Endothelial cell (in vitro differentiated cells): ENCODE results near the gene SPTBN5. TPM values are rescaled to one million over a fixed set of nuclear protein-coding genes. Genes with fewer than 3 reads are reported as not detected.
A peak's percentile ranks its signal among the peaks of the same experiment; 100 is the strongest.

ENCODE experiments used
- DNase-seq: peaks from one replicate; pipeline ENCODE4 v3.0.0; 2021; ENCODE audit warnings: low spot score
- H3K27ac Mint-ChIP-seq: one replicate; pipeline ENCODE4 v1.8.0; 2021; ENCODE audit warnings: mixed read lengths, inconsistent platforms; ENCODE audit not compliant: unreplicated experiment
- H3K27me3 Mint-ChIP-seq: one replicate; pipeline ENCODE4 v1.8.0; 2021; ENCODE audit warnings: mild to moderate bottlenecking, moderate library complexity, mixed read lengths, inconsistent platforms; ENCODE audit not compliant: unreplicated experiment
- H3K36me3 Mint-ChIP-seq: one replicate; pipeline ENCODE4 v1.8.0; 2021; ENCODE audit warnings: mild to moderate bottlenecking, low read depth, mixed read lengths, inconsistent platforms; ENCODE audit not compliant: unreplicated experiment
- H3K4me1 Mint-ChIP-seq: one replicate; pipeline ENCODE4 v1.8.0; 2021; ENCODE audit warnings: mild to moderate bottlenecking, mixed read lengths, inconsistent platforms; ENCODE audit not compliant: unreplicated experiment
- H3K4me3 Mint-ChIP-seq: one replicate; pipeline ENCODE4 v1.8.0; 2021; ENCODE audit warnings: mild to moderate bottlenecking, mixed read lengths, inconsistent platforms; ENCODE audit not compliant: unreplicated experiment
- H3K9me3 Mint-ChIP-seq: one replicate; pipeline ENCODE4 v1.8.0; 2021; ENCODE audit warnings: mixed read lengths, inconsistent platforms; ENCODE audit not compliant: unreplicated experiment
- CTCF ChIP-seq: fragments of 200-600 bp; sonication (generic); IDR thresholded peaks from one replicate; pipeline ENCODE4 v1.5.0; 2021; ENCODE audit warnings: antibody characterized with exemption; ENCODE audit not compliant: unreplicated experiment
- total RNA-seq: library from RNA; stranded (reverse); fragmentation: NEBNext Ultra II Directional; extraction: Animal tissue kit (Norgen Biotek cat#: 25700); gene quantifications from one replicate; pipeline ENCODE4 v1.2.1, GENCODE V29; 2021; ENCODE audit not compliant: unreplicated experiment

The SPTBN5 gene
- total RNA-seq, 1 donor from 2014 or later = 9.4 TPM

- TF ChIP-seq CTCF = no peak
- Mint-ChIP-seq H3K36me3 (peaks cover 42% of the 10 kb centered on the region), H3K27ac (peak overlapping the region; percentile 100), H3K9me3 (no peaks in the 10 kb centered on the region), H3K4me3 (peak overlapping the region; percentile 70), H3K4me1 (peaks cover 80% of the 10 kb centered on the region), H3K27me3 (peaks cover 21% of the 10 kb centered on the region)
- DNase-seq = no peak
These were observed 43.7 kb upstream of the SPTBN5 start for GRCh38 chr15:41937568-41937923.

- no peak for TF ChIP-seq CTCF
- Mint-ChIP-seq H3K9me3 (no peaks in the 10 kb centered on the region), H3K27me3 (peaks cover 23% of the 10 kb centered on the region), H3K36me3 (peaks cover 41% of the 10 kb centered on the region), H3K27ac (peak overlapping the region; percentile 100), H3K4me3 (peak overlapping the region; percentile 70), H3K4me1 (peaks cover 80% of the 10 kb centered on the region)
- peak; percentile 64 for DNase-seq
These were observed 43.1 kb upstream of the SPTBN5 start for GRCh38 chr15:41936649-41937567.

- TF ChIP-seq CTCF = no peak
- Mint-ChIP-seq H3K4me3 (peak overlapping the region; percentile 57), H3K27me3 (peaks cover 24% of the 10 kb centered on the region), H3K4me1 (peaks cover 79% of the 10 kb centered on the region), H3K36me3 (peaks cover 40% of the 10 kb centered on the region), H3K27ac (peak overlapping the region; percentile 100), H3K9me3 (no peaks in the 10 kb centered on the region)
- DNase-seq = no peak
These were observed 42.3 kb upstream of the SPTBN5 start for GRCh38 chr15:41936155-41936554.

- peak overlapping the region; percentile 96 for H3K27ac Mint-ChIP-seq
- peak overlapping the region; percentile 57 for H3K4me3 Mint-ChIP-seq
- H3K9me3 Mint-ChIP-seq = no peaks in the 10 kb centered on the region
- H3K27me3 Mint-ChIP-seq = peaks cover 24% of the 10 kb centered on the region
- no peak for DNase-seq
- TF ChIP-seq CTCF = no peak
- peaks cover 34% of the 10 kb centered on the region for H3K36me3 Mint-ChIP-seq
- peaks cover 76% of the 10 kb centered on the region for H3K4me1 Mint-ChIP-seq
These were observed 41.7 kb upstream of the SPTBN5 start for GRCh38 chr15:41935566-41936020.

- peaks cover 71% of the 10 kb centered on the region for H3K4me1 Mint-ChIP-seq
- H3K27ac Mint-ChIP-seq = peak overlapping the region; percentile 96
- H3K4me3 Mint-ChIP-seq = peak overlapping the region; percentile 43
- H3K36me3 Mint-ChIP-seq = peaks cover 34% of the 10 kb centered on the region
- no peak for DNase-seq
- H3K27me3 Mint-ChIP-seq = peaks cover 24% of the 10 kb centered on the region
- no peaks in the 10 kb centered on the region for H3K9me3 Mint-ChIP-seq
- TF ChIP-seq CTCF = no peak
These were observed 41.0 kb upstream of the SPTBN5 start for GRCh38 chr15:41934843-41935242.
